T-helper 1 cell treated with Interleukin-12 subunit alpha and Interleukin-12 subunit beta and Interleukin-4 antibody, amounts not matched to agents 30 ng/mL and 1 ng/mL, for 36 hours (primary cell): ENCODE data around the gene SLC16A8. TPM values are rescaled to one million over a fixed set of nuclear protein-coding genes. Genes with fewer than 3 reads are reported as not detected.

ENCODE experiments used
- intact Hi-C: fragments of 100-400 bp; cut with micrococcal nuclease; formaldehyde crosslinking; loops from one replicate; pipeline ENCODE4 v1.15.1; 2024
- total RNA-seq: library from RNA; stranded (reverse); gene quantifications from 2 replicates; pipeline ENCODE4 v1.2.3, GENCODE V29; 2022

SLC16A8 gene
- total RNA-seq, 1 donor from 2014 or later = not detected

GRCh38 chr22:38033522-38034277, 50.3 kb downstream of the SLC16A8 start:
- intact Hi-C loops = no loop called here

GRCh38 chr22:38032681-38033521, 51.1 kb downstream of the SLC16A8 start:
- intact Hi-C loops = no loop called here

- intact Hi-C loops = no loop called here
Measured at GRCh38 chr22:38031491-38031890, 52.5 kb downstream of the SLC16A8 start.

DNA sequence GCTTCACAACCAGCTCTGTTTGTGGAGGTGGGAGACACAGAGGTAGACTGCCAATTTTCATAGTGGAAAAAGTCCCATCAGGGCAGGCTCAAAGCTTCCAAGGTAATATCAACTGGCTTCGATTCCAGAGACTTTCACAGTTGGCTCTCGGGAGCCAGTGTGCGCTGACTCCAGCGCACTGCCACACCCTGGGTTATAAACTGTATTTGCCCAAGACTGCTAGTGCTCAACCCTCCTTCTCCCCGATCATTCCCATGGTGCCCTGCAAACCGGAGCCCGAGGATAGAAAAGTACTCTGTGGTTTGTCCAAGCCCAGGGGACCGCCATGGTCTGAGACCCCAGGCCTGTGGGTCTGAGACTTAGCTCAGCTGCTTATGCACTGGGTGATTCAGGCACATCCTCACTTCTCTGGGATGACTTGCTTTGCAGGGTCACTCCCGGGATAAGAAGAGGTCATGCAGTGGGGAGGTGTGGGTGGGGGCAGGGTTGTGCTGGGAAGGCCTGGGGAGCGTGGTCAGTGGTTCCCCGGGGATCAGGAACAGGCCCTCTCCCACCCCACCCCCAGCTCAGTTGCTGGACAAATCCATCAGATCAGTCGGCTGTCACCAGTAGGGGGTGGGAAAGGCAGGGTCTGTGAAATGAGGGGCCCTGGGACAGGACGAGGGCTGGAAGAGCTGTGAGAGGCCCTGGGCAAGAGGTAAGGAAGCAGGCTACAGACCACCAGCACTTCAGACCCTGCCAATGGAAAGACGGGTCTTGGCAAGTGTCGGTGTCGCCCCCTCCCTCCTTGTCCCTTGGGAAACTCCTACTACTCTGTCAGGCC, 53.5 kb downstream of the SLC16A8 start:
- intact Hi-C loops = no loop called here

- intact Hi-C loops = no loop called here
Measured at GRCh38 chr22:38029901-38030300, 54.1 kb downstream of the SLC16A8 start.

DNA sequence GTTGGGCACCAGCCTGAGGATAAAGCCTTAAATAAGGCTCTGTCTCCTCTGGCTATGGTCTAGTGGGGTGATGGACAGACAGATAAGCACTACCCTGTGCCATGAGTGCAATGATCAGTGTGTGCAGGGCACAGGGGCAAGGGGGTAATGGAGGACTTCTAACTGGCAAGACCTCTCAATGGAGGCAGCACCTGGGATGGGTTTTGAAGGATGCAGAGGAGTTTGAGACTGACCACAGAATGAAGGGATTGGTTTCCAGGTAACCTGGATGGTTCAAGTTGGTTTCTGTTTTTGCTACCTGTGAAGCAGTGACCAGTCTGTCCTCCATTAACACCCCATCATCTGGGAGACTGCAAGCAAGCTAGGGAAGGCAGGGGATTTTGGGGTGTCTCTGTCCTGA, 54.6 kb downstream of the SLC16A8 start:
- intact Hi-C loops = no loop called here

GRCh38 chr22:38028344-38029130, 55.4 kb downstream of the SLC16A8 start:
- intact Hi-C loops = no loop called here

Other genes starting within 250 kb of the SLC16A8 start
- 25.8 and 27.1 TPM in 2 replicates for gene ANKRD54, start 239.8 kb downstream of the SLC16A8 start, total RNA-seq
- gene EIF3L, start 234.8 kb downstream of the SLC16A8 start, total RNA-seq = 374 and 376 TPM in 2 replicates
- 35.1 and 37.3 TPM in 2 replicates for gene MICALL1, start 177.9 kb downstream of the SLC16A8 start, total RNA-seq
- gene C22orf23, start 130.6 kb downstream of the SLC16A8 start, total RNA-seq = not detected in 2 replicates
- 71.7 and 75.6 TPM in 2 replicates for gene POLR2F, start 130.5 kb downstream of the SLC16A8 start, total RNA-seq
- gene SOX10, start 99.6 kb downstream of the SLC16A8 start, total RNA-seq = not detected in 2 replicates
- 10.3 and 13.0 TPM in 2 replicates for gene PICK1, start 26.8 kb downstream of the SLC16A8 start, total RNA-seq
- gene BAIAP2L2, start 26.5 kb upstream of the SLC16A8 start, total RNA-seq = 0.61 and 0.78 TPM in 2 replicates
- 48.7 and 49.7 TPM in 2 replicates for gene PLA2G6, start 97.6 kb upstream of the SLC16A8 start, total RNA-seq
- 5.2 and 6.3 TPM in 2 replicates for gene MAFF, start 117.8 kb upstream of the SLC16A8 start, total RNA-seq
- gene TMEM184B, start 188.8 kb upstream of the SLC16A8 start, total RNA-seq = 45.9 and 46.2 TPM in 2 replicates
- 100 and 106 TPM in 2 replicates for gene CSNK1E, start 233.2 kb upstream of the SLC16A8 start, total RNA-seq